ENCODE data around the gene GABRA4.

DNA sequence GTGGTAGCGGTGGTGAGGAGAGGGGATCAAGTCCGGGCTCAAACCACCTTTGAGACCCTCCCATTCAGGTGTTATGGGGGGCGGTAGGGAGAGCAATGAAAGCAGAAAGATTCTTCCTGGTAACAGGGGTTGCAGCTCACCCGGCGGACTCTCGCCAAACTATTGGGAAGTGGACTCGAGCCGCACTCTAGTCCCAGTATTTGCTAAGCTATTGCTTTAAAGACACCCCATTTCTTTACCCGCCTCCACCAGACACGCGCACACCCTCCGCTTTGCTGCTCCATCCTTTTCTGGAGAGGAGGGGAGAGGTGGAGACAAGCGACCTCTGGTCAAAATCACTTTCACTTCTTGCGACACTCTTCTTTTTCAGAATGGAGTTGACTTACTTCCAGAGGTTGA lies 625 bp upstream of the GABRA4 start:
- TF ChIP-seq POLR2A (IDR thresholded peaks at IDR 0.05) (no peak), CTCF (IDR thresholded peaks at IDR 0.05) (no peak)

Measured in uterus (tissue), 2 donors.